Heart left ventricle (tissue), 13 donors: ENCODE results near the gene KREMEN2.

Experiments used
- CTCF ChIP-seq, 12 donors: fragments of 200-600 bp; sonication (generic) in 4 of 12; IDR thresholded peaks; one replicate each; pipeline versions ENCODE4 v1.5.0 to v1.8.0; 2018 to 2022; ENCODE audit warnings: antibody characterized with exemption in 12 of 12, mild to moderate bottlenecking in 5 of 12
- POLR2A ChIP-seq, 2 donors: fragments of 450-650 bp; IDR thresholded peaks; one replicate each; pipeline ENCODE4 v1.6.1; 2017; ENCODE audit warnings: antibody characterized with exemption in 2 of 2, mild to moderate bottlenecking in 2 of 2, moderate library complexity in 2 of 2
- donor health status: ischemic (EF 13 %, LVEDD 7.1; RV severe dilation, severe dysfunction).
- donor health status: DM: no; HTN: yes; CAD: no.
- donor health status: DM: no; HTN: no; CAD: no.
- donor health status: ischemic (EF 25% LVEDD 6.9; RV normal size, moderate dysfunction).
- donor health status: ischemic (EF 25% LVEDD 5.7; RV mildly dilated, moderate dysfunction).
- donor health status: ischemic (EF 35%, LVEDD 5.7; RV mildly dilated, moderate dysfunction).
- donor health status: nonischemic (EF 11% LVEDD 7.7; RV severe dilation, severe dysfunction).
- donor health status: DM: yes; HTN: yes; CAD: no.
- donor health status: PGD.
- donor health status: ischemic (EF 29% LVEDD 5.4; RV normal size, mild dysfunction).
- donor health status: nonischemic (EF 23%, LVEDD 6.1; RV moderate dilation, normal function).

DNA sequence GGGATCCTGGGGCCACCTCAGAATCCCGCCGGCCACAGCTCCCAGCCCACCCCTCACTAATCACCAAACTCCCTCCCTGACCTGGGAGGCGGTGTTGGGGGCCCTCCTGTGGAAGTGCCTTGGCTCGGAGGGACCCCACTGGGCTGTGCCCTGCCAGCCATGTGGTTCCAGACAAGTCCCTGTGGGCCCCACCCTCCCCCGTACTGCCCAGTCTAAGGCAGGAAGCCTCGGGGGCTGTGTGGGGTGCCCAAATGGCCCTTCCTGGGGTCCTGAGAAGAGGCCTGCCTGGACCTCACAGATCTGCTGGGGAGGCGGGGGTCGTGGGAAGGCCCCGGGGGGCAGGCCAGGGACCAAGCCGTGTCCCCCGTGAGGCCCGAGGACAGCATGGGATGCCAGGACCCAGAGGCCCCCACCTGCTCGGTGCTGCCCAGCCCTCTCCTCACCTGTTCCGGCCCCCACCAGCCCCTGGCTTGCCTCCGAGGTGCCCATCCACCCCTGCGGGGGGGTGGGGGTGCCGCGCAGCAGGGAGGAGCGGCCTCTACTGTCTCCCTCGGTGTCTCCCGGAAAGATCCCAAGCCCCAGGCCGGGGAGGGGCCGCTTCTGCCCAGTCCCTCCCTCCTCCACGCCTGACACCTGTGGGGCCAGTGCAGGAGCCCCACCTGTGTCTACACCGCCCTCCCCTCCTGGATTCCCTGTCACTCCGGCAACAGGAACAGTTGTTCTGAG, 9.3 kb upstream of the KREMEN2 start:
- TF ChIP-seq POLR2A (IDR thresholded peaks at IDR 0.05) (no peak), CTCF (IDR thresholded peaks at IDR 0.05) (no peak)
